ENCODE data around the gene MRGPRD. TPM values are rescaled to one million over a fixed set of nuclear protein-coding genes. Genes with fewer than 3 reads are reported as not detected.
A peak's percentile ranks its signal among the peaks of the same experiment; 100 is the strongest.

Gene MRGPRD
- total RNA-seq, 1 experiment from 2014 or later, result not detected

DNA sequence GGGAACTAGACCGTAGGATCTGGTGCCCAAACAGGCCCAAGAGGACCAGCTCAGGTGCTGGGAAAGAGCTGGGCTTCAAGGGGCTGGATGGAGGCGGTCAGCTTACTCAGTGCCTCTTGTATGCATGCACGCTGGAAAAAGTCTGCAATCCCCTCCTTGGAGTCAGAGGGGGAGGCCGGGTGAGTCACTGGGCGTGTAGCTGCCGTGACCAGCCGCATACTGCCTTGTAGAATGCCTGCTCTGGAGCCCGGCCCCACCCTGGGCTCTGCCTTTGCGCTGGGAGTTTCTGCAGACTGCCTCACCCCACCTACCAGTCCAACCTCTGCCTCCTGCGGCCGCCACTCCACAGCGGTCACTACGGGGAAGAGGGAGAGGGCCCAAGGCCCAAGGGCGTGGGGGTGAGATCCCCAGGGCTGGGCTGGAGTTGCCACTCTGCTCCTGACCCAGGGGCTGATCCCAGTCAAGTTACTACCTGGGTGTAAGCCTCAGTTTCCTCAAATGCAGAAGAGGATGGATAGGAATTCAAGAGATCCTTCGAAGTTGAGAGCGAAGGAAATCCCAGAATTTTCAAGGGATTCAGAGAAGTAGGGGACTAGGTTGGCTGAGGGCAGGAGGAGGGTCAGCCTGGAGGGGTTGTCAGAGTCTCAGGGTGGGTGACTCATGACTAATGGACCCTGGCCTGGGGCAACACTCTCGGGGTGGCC is 28.1 kb upstream of the MRGPRD start:
- intact Hi-C loops (cut with micrococcal nuclease), result no loop called here
- no peak overlapping the region for H3K4me3 Mint-ChIP-seq (ENCODE audit: unreplicated experiment)
- H3K27me3 Mint-ChIP-seq (ENCODE audit: insufficient read depth, unreplicated experiment), result no peaks in the 10 kb centered on the region
- peaks cover 14% of the 10 kb centered on the region for H3K4me1 Mint-ChIP-seq (ENCODE audit: insufficient read depth, unreplicated experiment)
- BruUV-seq (replicated peaks), result no TSS peak
- TF ChIP-seq, protein P1, sequence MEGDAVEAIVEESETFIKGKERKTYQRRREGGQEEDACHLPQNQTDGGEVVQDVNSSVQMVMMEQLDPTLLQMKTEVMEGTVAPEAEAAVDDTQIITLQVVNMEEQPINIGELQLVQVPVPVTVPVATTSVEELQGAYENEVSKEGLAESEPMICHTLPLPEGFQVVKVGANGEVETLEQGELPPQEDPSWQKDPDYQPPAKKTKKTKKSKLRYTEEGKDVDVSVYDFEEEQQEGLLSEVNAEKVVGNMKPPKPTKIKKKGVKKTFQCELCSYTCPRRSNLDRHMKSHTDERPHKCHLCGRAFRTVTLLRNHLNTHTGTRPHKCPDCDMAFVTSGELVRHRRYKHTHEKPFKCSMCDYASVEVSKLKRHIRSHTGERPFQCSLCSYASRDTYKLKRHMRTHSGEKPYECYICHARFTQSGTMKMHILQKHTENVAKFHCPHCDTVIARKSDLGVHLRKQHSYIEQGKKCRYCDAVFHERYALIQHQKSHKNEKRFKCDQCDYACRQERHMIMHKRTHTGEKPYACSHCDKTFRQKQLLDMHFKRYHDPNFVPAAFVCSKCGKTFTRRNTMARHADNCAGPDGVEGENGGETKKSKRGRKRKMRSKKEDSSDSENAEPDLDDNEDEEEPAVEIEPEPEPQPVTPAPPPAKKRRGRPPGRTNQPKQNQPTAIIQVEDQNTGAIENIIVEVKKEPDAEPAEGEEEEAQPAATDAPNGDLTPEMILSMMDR (IDR thresholded peaks at IDR 0.05; ENCODE audit: unreplicated experiment), result no peak
- no peaks in the 10 kb centered on the region for H3K9me3 Mint-ChIP-seq (ENCODE audit: unreplicated experiment)
- no peaks in the 10 kb centered on the region for H3K36me3 Mint-ChIP-seq (ENCODE audit: insufficient read depth, unreplicated experiment)
- DNase-seq (ENCODE audit: unreplicated experiment), result peak; percentile 86
- POLR2A ChIA-PET, result no interaction called here
- CTCF ChIA-PET, result no interaction called here
- H3K27ac Mint-ChIP-seq (ENCODE audit: low read depth, unreplicated experiment), result peak overlapping the region; percentile 61

DNA sequence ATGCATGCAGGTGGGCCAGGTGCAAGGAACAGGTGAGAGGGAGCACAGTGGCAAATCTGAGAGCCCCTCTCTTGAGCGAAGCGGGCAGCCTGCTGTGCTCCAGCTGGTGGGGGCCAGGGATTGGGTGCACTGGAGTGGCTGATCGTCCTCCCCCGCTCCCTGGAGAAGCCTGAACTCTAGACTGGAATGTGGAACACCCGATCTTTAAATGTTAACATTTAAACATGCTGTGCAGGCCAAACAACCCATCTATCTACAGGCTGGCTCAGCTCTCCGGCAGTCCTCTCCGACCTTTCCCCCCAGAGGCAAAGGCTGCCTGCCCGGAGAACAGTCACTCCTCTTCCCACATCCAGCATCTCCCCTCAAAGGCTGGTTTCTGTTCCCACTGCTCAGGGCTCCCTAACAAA is 27.2 kb upstream of the MRGPRD start:
- H3K4me3 Mint-ChIP-seq (ENCODE audit: unreplicated experiment), result no peak overlapping the region
- no TSS peak for BruUV-seq (replicated peaks)
- H3K27me3 Mint-ChIP-seq (ENCODE audit: insufficient read depth, unreplicated experiment), result no peaks in the 10 kb centered on the region
- TF ChIP-seq, protein P1 (IDR thresholded peaks at IDR 0.05; ENCODE audit: unreplicated experiment), result no peak
- no peaks in the 10 kb centered on the region for H3K9me3 Mint-ChIP-seq (ENCODE audit: unreplicated experiment)
- intact Hi-C loops (cut with micrococcal nuclease), result no loop called here
- CTCF ChIA-PET, result interaction anchor here (0.5 kb wide), 1 partner anchor 660 kb away, joined by 3 read pairs; no protein-coding TSS in a partner anchor
- DNase-seq (ENCODE audit: unreplicated experiment), result no peak
- H3K27ac Mint-ChIP-seq (ENCODE audit: low read depth, unreplicated experiment), result no peak overlapping the region
- H3K4me1 Mint-ChIP-seq (ENCODE audit: insufficient read depth, unreplicated experiment), result peaks cover 14% of the 10 kb centered on the region
- POLR2A ChIA-PET, result interaction anchor here (0.7 kb wide), 1 partner anchor 149 kb away, joined by 3 read pairs; no protein-coding TSS in a partner anchor
- no peaks in the 10 kb centered on the region for H3K36me3 Mint-ChIP-seq (ENCODE audit: insufficient read depth, unreplicated experiment)

DNA sequence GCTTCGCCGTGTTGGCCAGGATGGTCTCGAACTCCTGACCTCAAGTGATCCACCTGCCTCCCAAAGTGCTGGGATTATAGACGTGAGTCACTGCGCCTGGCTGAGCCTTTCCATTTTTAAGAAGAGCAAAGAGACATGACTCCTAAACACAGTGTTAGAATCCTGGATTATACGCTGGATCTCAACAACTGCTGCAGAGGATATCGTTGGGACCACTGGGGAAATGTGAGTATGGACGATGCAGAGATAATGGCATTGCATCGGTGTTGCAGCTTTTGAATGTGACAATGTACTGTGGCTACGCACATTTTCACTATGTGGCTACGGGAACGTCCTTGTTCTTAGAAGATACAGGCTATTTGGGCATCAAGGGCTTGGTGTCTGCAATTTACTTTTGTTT is 26.0 kb upstream of the MRGPRD start:
- Mint-ChIP-seq H3K9me3 (ENCODE audit: unreplicated experiment) (no peaks in the 10 kb centered on the region), H3K27me3 (ENCODE audit: insufficient read depth, unreplicated experiment) (no peaks in the 10 kb centered on the region), H3K4me1 (ENCODE audit: insufficient read depth, unreplicated experiment) (peaks cover 14% of the 10 kb centered on the region), H3K36me3 (ENCODE audit: insufficient read depth, unreplicated experiment) (no peaks in the 10 kb centered on the region), H3K27ac (ENCODE audit: low read depth, unreplicated experiment) (no peak overlapping the region), H3K4me3 (ENCODE audit: unreplicated experiment) (no peak overlapping the region)
- ChIA-PET CTCF (no interaction called here), POLR2A (no interaction called here)
- DNase-seq (ENCODE audit: unreplicated experiment), result no peak
- BruUV-seq (replicated peaks), result no TSS peak
- intact Hi-C loops (cut with micrococcal nuclease), result no loop called here
- TF ChIP-seq, protein P1 (IDR thresholded peaks at IDR 0.05; ENCODE audit: unreplicated experiment), result no peak

DNA sequence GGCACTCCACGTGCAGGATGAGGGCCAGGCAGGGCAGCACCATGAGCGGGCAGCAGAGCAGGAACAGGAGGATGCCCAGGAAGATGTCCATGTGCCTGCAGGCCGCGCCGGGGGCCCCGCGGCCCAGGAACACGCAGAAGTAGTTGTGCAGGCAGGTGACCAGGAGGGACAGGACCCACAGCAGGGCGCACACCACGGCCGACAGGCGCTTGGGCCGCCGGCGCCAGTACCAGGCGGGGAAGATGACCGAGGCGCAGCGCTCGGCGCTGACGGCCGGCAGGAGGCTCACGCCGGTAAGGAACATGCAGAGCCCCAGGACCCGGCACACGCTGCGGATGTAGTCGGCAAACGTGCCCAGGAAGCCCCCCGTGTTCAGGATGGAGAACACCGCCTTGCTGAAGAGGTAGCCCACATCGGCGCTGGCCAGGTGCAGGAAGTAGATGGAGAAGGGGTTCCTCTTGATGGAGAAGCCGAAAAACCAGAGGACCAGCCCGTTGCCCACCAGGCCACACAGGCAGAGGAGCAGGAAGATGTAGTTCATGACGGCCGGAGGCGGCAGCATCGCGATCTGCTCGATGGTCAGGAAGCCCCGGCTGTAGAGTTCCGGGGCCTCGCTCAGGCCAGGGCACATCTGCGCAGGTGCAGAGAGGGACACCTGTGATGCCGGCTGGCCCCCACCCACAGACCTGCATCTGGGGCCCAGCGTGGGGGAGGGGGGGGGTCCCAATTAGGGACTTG is 25.0 kb upstream of the MRGPRD start:
- no peak for DNase-seq (ENCODE audit: unreplicated experiment)
- H3K36me3 Mint-ChIP-seq (ENCODE audit: insufficient read depth, unreplicated experiment), result no peaks in the 10 kb centered on the region
- intact Hi-C loops (cut with micrococcal nuclease), result no loop called here
- ChIA-PET POLR2A (no interaction called here), CTCF (interaction anchor here (0.6 kb wide), 1 partner anchor 101 kb away, joined by 3 read pairs; no protein-coding TSS in a partner anchor)
- no peak overlapping the region for H3K27ac Mint-ChIP-seq (ENCODE audit: low read depth, unreplicated experiment)
- peaks cover 14% of the 10 kb centered on the region for H3K4me1 Mint-ChIP-seq (ENCODE audit: insufficient read depth, unreplicated experiment)
- H3K27me3 Mint-ChIP-seq (ENCODE audit: insufficient read depth, unreplicated experiment), result no peaks in the 10 kb centered on the region
- no TSS peak for BruUV-seq (replicated peaks)
- no peaks in the 10 kb centered on the region for H3K9me3 Mint-ChIP-seq (ENCODE audit: unreplicated experiment)
- TF ChIP-seq, protein P1 (IDR thresholded peaks at IDR 0.05; ENCODE audit: unreplicated experiment), result no peak
- H3K4me3 Mint-ChIP-seq (ENCODE audit: unreplicated experiment), result no peak overlapping the region

Data from MCF 10A (cell line).